HUES6 (cell line): ENCODE results near the gene GALNT13.
"Not testable (repeated sequence)": the region's sequence is repeated elsewhere in the genome, so short reads cannot be mapped to it uniquely, and the experiment has no call there.

ENCODE experiments used
- H3K27ac ChIP-seq: 2 replicates; pipeline ENCODE4 v1.7.0; 2013; ENCODE audit warnings: low read depth, mild to moderate bottlenecking, low read length, inconsistent platforms
- H3K27me3 ChIP-seq: 2 replicates; pipeline ENCODE4 v1.6.1; 2013; ENCODE audit warnings: low read length; ENCODE audit not compliant: control insufficient read depth, insufficient read depth
- H3K36me3 ChIP-seq: 2 replicates; pipeline ENCODE4 v1.6.1; 2013; ENCODE audit warnings: low read length; ENCODE audit not compliant: control insufficient read depth, insufficient read depth
- H3K4me1 ChIP-seq: 2 replicates; pipeline ENCODE4 v1.6.1; 2013; ENCODE audit warnings: low read length; ENCODE audit not compliant: control insufficient read depth, insufficient read depth
- H3K4me3 ChIP-seq: 2 replicates; pipeline ENCODE4 v1.5.1; 2013; ENCODE audit warnings: low read depth, low read length
- H3K9ac ChIP-seq: one replicate; pipeline ENCODE4 v1.6.1; 2013; ENCODE audit warnings: mild to moderate bottlenecking, low read length
- H3K9me3 ChIP-seq: 2 replicates; pipeline ENCODE4 v1.6.1; 2013; ENCODE audit warnings: low read depth, low read length; ENCODE audit not compliant: control insufficient read depth, insufficient read depth

Gene GALNT13

GRCh38 chr2:154449951-154450658 lies 578.4 kb downstream of the GALNT13 start:
- Histone ChIP-seq H3K4me3 (no peak overlapping the region), H3K9ac (no peak overlapping the region), H3K27ac (no peak overlapping the region), H3K27me3 (no peaks in the 10 kb centered on the region), H3K4me1 (no peaks in the 10 kb centered on the region), H3K9me3 (no peaks in the 10 kb centered on the region), H3K36me3 (no peaks in the 10 kb centered on the region)

- Histone ChIP-seq H3K27me3 (no peaks in the 10 kb centered on the region), H3K27ac (no peak overlapping the region), H3K4me3 (no peak overlapping the region), H3K9me3 (no peaks in the 10 kb centered on the region), H3K9ac (no peak overlapping the region), H3K4me1 (no peaks in the 10 kb centered on the region), H3K36me3 (no peaks in the 10 kb centered on the region)
These were observed 580.7 kb downstream of the GALNT13 start for GRCh38 chr2:154452471-154452870.

GRCh38 chr2:154452906-154453493 lies 581.3 kb downstream of the GALNT13 start:
- no peak overlapping the region for H3K27ac ChIP-seq
- H3K9me3 ChIP-seq: no peaks in the 10 kb centered on the region

GRCh38 chr2:154455166-154455565 lies 583.4 kb downstream of the GALNT13 start:
- Histone ChIP-seq H3K36me3 (no peaks in the 10 kb centered on the region), H3K4me1 (no peaks in the 10 kb centered on the region), H3K27ac (no peak overlapping the region), H3K4me3 (no peak overlapping the region), H3K9me3 (no peaks in the 10 kb centered on the region), H3K9ac (no peak overlapping the region), H3K27me3 (no peaks in the 10 kb centered on the region)

More at GRCh38 chr2:154452906-154453493, 581.3 kb downstream of the GALNT13 start:
- Histone ChIP-seq H3K4me3 (no peak overlapping the region), H3K4me1 (no peaks in the 10 kb centered on the region), H3K9ac (no peak overlapping the region), H3K36me3 (no peaks in the 10 kb centered on the region), H3K27me3 (no peaks in the 10 kb centered on the region)

- no peaks in the 10 kb centered on the region for H3K4me1 ChIP-seq
- no peak overlapping the region for H3K4me3 ChIP-seq
- H3K27ac ChIP-seq: no peak overlapping the region
- no peaks in the 10 kb centered on the region for H3K9me3 ChIP-seq
- no peak overlapping the region for H3K9ac ChIP-seq
- no peaks in the 10 kb centered on the region for H3K36me3 ChIP-seq
- H3K27me3 ChIP-seq: no peaks in the 10 kb centered on the region
These were observed 584.1 kb downstream of the GALNT13 start for GRCh38 chr2:154455866-154456265.

GRCh38 chr2:154457286-154457685 lies 585.6 kb downstream of the GALNT13 start:
- H3K27ac ChIP-seq: no peak overlapping the region
- no peaks in the 10 kb centered on the region for H3K9me3 ChIP-seq
- H3K4me3 ChIP-seq: no peak overlapping the region
- no peaks in the 10 kb centered on the region for H3K27me3 ChIP-seq
- no peaks in the 10 kb centered on the region for H3K36me3 ChIP-seq
- H3K9ac ChIP-seq: no peak overlapping the region
- no peaks in the 10 kb centered on the region for H3K4me1 ChIP-seq

GRCh38 chr2:154459286-154459685 lies 587.6 kb downstream of the GALNT13 start:
- Histone ChIP-seq H3K9me3 (no peaks in the 10 kb centered on the region), H3K36me3 (no peaks in the 10 kb centered on the region)

GRCh38 chr2:154462634-154463033 lies 590.9 kb downstream of the GALNT13 start:
- H3K4me1 ChIP-seq: no peaks in the 10 kb centered on the region
- no peaks in the 10 kb centered on the region for H3K27me3 ChIP-seq
- H3K9me3 ChIP-seq: no peaks in the 10 kb centered on the region
- no peak overlapping the region for H3K9ac ChIP-seq
- no peaks in the 10 kb centered on the region for H3K36me3 ChIP-seq
- H3K27ac ChIP-seq: no peak overlapping the region
- H3K4me3 ChIP-seq: no peak overlapping the region

More at GRCh38 chr2:154459286-154459685, 587.6 kb downstream of the GALNT13 start:
- H3K27ac ChIP-seq: no peak overlapping the region
- no peaks in the 10 kb centered on the region for H3K4me1 ChIP-seq
- no peaks in the 10 kb centered on the region for H3K27me3 ChIP-seq
- H3K4me3 ChIP-seq: no peak overlapping the region
- H3K9ac ChIP-seq: no peak overlapping the region

- Histone ChIP-seq H3K9ac (no peak overlapping the region), H3K36me3 (no peaks in the 10 kb centered on the region), H3K9me3 (no peaks in the 10 kb centered on the region), H3K4me3 (no peak overlapping the region), H3K27ac (no peak overlapping the region), H3K27me3 (no peaks in the 10 kb centered on the region), H3K4me1 (no peaks in the 10 kb centered on the region)
These were observed 594.5 kb downstream of the GALNT13 start for GRCh38 chr2:154466226-154466625.

- H3K9ac ChIP-seq: no peak overlapping the region
- H3K27ac ChIP-seq: no peak overlapping the region
- H3K9me3 ChIP-seq: peaks cover 7% of the 10 kb centered on the region
- H3K27me3 ChIP-seq: no peaks in the 10 kb centered on the region
- H3K4me1 ChIP-seq: no peaks in the 10 kb centered on the region
- H3K36me3 ChIP-seq: no peaks in the 10 kb centered on the region
- no peak overlapping the region for H3K4me3 ChIP-seq
These were observed 598.7 kb downstream of the GALNT13 start for GRCh38 chr2:154470376-154470775.

- H3K4me1 ChIP-seq, H3K36me3 ChIP-seq, H3K9me3 ChIP-seq, H3K27me3 ChIP-seq, H3K27ac ChIP-seq, H3K9ac ChIP-seq, H3K4me3 ChIP-seq: not testable (repeated sequence)
These were observed 599.8 kb downstream of the GALNT13 start for GRCh38 chr2:154471492-154471891.
